ENCODE measurements around the gene PLD1.
"Not testable (repeated sequence)": the region's sequence is repeated elsewhere in the genome, so short reads cannot be mapped to it uniquely, and the experiment has no call there.

The PLD1 gene

GRCh38 chr3:171598990-171599389 is 211.3 kb downstream of the PLD1 start:
- FAIRE-seq = no peak

GRCh38 chr3:171592786-171593185 is 217.5 kb downstream of the PLD1 start:
- FAIRE-seq = no peak

- FAIRE-seq = no peak
Observed at GRCh38 chr3:171591070-171591469, 219.2 kb downstream of the PLD1 start.

GRCh38 chr3:171586274-171586673 is 224.0 kb downstream of the PLD1 start:
- FAIRE-seq = no peak

- no peak for FAIRE-seq
Observed at GRCh38 chr3:171585039-171585438, 225.2 kb downstream of the PLD1 start.

- no peak for FAIRE-seq
Observed at GRCh38 chr3:171584100-171584499, 226.2 kb downstream of the PLD1 start.

- FAIRE-seq = no peak
Observed at GRCh38 chr3:171574556-171575240, 235.6 kb downstream of the PLD1 start.

GRCh38 chr3:171569571-171570132 is 240.6 kb downstream of the PLD1 start:
- no peak for FAIRE-seq

GRCh38 chr3:171568766-171569165 is 241.5 kb downstream of the PLD1 start:
- no peak for FAIRE-seq

- peak; percentile 58 for FAIRE-seq
Observed at GRCh38 chr3:171566803-171567422, 243.4 kb downstream of the PLD1 start.

- FAIRE-seq = no peak
Observed at GRCh38 chr3:171565481-171566058, 244.7 kb downstream of the PLD1 start.

GRCh38 chr3:171564748-171565480 is 245.4 kb downstream of the PLD1 start:
- FAIRE-seq = no peak

- FAIRE-seq = no peak
Observed at GRCh38 chr3:171563298-171563697, 247.0 kb downstream of the PLD1 start.

- FAIRE-seq = not testable (repeated sequence)
Observed at GRCh38 chr3:171562459-171562858, 247.8 kb downstream of the PLD1 start.

GRCh38 chr3:171561596-171562323 is 248.5 kb downstream of the PLD1 start:
- FAIRE-seq = no peak

- no peak for FAIRE-seq
Observed at GRCh38 chr3:171559586-171559985, 250.7 kb downstream of the PLD1 start.

GRCh38 chr3:171558188-171558696 is 252.0 kb downstream of the PLD1 start:
- no peak for FAIRE-seq

GRCh38 chr3:171557173-171557572 is 253.1 kb downstream of the PLD1 start:
- FAIRE-seq = no peak

- FAIRE-seq = no peak
Observed at GRCh38 chr3:171556574-171557145, 253.6 kb downstream of the PLD1 start.

GRCh38 chr3:171556148-171556547 is 254.1 kb downstream of the PLD1 start:
- FAIRE-seq = no peak

- no peak for FAIRE-seq
Observed at GRCh38 chr3:171553086-171553485, 257.2 kb downstream of the PLD1 start.

- FAIRE-seq = no peak
Observed at GRCh38 chr3:171552531-171552930, 257.8 kb downstream of the PLD1 start.

Measured in TTC549 (cell line).